Neural cell (in vitro differentiated cells): ENCODE measurements around the gene NKX2-8. TPM values are rescaled to one million over a fixed set of nuclear protein-coding genes. Genes with fewer than 3 reads are reported as not detected.
"Not testable (repeated sequence)": the region's sequence is repeated elsewhere in the genome, so short reads cannot be mapped to it uniquely, and the experiment has no call there.

Source experiments
- H2AFZ ChIP-seq: fragments of 200-600, 300-800 bp; sonication (generic), shearing (Covaris generic); 2 replicates; pipeline ENCODE4 v1.6.0; 2014; ENCODE audit warnings: low read depth, mild to moderate bottlenecking, antibody characterized with exemption, low read length, moderate library complexity
- H3F3A ChIP-seq: fragments of 200-600 bp; shearing (Covaris generic); 2 replicates; pipeline ENCODE4 v1.6.1; 2016; ENCODE audit warnings: mild to moderate bottlenecking, moderate library complexity, mixed read lengths, antibody characterized with exemption, low read length; ENCODE audit not compliant: insufficient read depth, poor library complexity, severe bottlenecking
- H3K27ac ChIP-seq: fragments of 200-600, 300-800 bp; sonication (generic), shearing (Covaris generic); 2 replicates; pipeline ENCODE4 v1.5.1; 2014; ENCODE audit warnings: mild to moderate bottlenecking, low read length, moderate library complexity
- H3K27me3 ChIP-seq: fragments of 300-800, 200-600 bp; sonication (generic), shearing (Covaris generic); 2 replicates; pipeline ENCODE4 v1.6.0; 2014; ENCODE audit warnings: mild to moderate bottlenecking, low read depth, low read length, moderate library complexity; ENCODE audit not compliant: insufficient read depth
- H3K36me3 ChIP-seq: fragments of 300-800, 200-600 bp; sonication (generic), shearing (Covaris generic); 2 replicates; pipeline ENCODE4 v1.5.1; 2014; ENCODE audit warnings: mild to moderate bottlenecking, antibody characterized with exemption, low read length, moderate library complexity; ENCODE audit not compliant: insufficient read depth
- H3K4me2 ChIP-seq: fragments of 300-800, 200-600 bp; sonication (generic), shearing (Covaris generic); 2 replicates; pipeline ENCODE4 v1.6.0; 2014; ENCODE audit warnings: mild to moderate bottlenecking, low read length
- H3K4me3 ChIP-seq: fragments of 300-800, 200-600 bp; sonication (generic), shearing (Covaris generic); 2 replicates; pipeline ENCODE4 v1.5.1; 2014; ENCODE audit warnings: mild to moderate bottlenecking, low read length, moderate library complexity
- H3K79me2 ChIP-seq: fragments of 200-600 bp; shearing (Covaris generic); replicated peaks from 2 replicates; pipeline ENCODE4 v1.6.0; 2014; ENCODE audit warnings: mild to moderate bottlenecking, low read length, moderate library complexity; ENCODE audit not compliant: insufficient read depth
- H3K9ac ChIP-seq: fragments of 300-800, 200-600 bp; sonication (generic), shearing (Covaris generic); 2 replicates; pipeline ENCODE4 v1.6.1; 2016; ENCODE audit warnings: mild to moderate bottlenecking, low read length, mixed read lengths
- H3K9me2 ChIP-seq: fragments of 200-600 bp; shearing (Covaris generic); 2 replicates; pipeline ENCODE4 v1.6.1; 2016; ENCODE audit warnings: mild to moderate bottlenecking, low read length, mixed read lengths; ENCODE audit not compliant: insufficient read depth
- H3K9me3 ChIP-seq: fragments of 200-600, 300-800 bp; sonication (generic), shearing (Covaris generic); 2 replicates; pipeline ENCODE4 v1.6.1; 2016; ENCODE audit warnings: mild to moderate bottlenecking, mixed run types, low read length, moderate library complexity, mixed read lengths
- H4K20me1 ChIP-seq: fragments of 200-600 bp; shearing (Covaris generic); 2 replicates; pipeline ENCODE4 v1.6.1; 2016; ENCODE audit warnings: mild to moderate bottlenecking, mixed run types; ENCODE audit not compliant: insufficient read depth
- EP300 ChIP-seq: fragments of 450-650 bp; conservative IDR thresholded peaks from 2 replicates; pipeline ENCODE4 v1.6.1; 2014; ENCODE audit warnings: antibody characterized with exemption, mild to moderate bottlenecking, moderate library complexity; ENCODE audit not compliant: poor library complexity, severe bottlenecking
- EZH2 ChIP-seq: fragments of 200-600, 300-800 bp; shearing (Covaris generic), sonication (generic); IDR thresholded peaks from 2 replicates; pipeline ENCODE4 v1.6.1; 2014; ENCODE audit warnings: antibody characterized with exemption, low read length, borderline replicate concordance, mild to moderate bottlenecking; ENCODE audit not compliant: insufficient read depth, poor library complexity, severe bottlenecking
- MXI1 ChIP-seq: fragments of 450-650 bp; conservative IDR thresholded peaks from 2 replicates; pipeline ENCODE4 v1.6.1; 2014; ENCODE audit warnings: antibody characterized with exemption, mild to moderate bottlenecking; ENCODE audit not compliant: poor library complexity, severe bottlenecking
- POLR2AphosphoS5 ChIP-seq: IDR thresholded peaks from 2 replicates; pipeline ENCODE4 v1.6.1; 2012
- RAD21 ChIP-seq: fragments of 450-650 bp; conservative IDR thresholded peaks from 2 replicates; pipeline ENCODE4 v1.6.1; 2014; ENCODE audit warnings: antibody characterized with exemption, mild to moderate bottlenecking, moderate library complexity
- SMC3 ChIP-seq: fragments of 450-650 bp; conservative IDR thresholded peaks from 2 replicates; pipeline ENCODE4 v1.6.1; 2014; ENCODE audit warnings: antibody characterized with exemption, mild to moderate bottlenecking, moderate library complexity; ENCODE audit not compliant: poor library complexity
- TAF1 ChIP-seq: IDR thresholded peaks from 2 replicates; pipeline ENCODE4 v1.6.1; 2012; ENCODE audit warnings: low read depth
- polyA plus RNA-seq: library from polyadenylated mRNA; depleted of rRNA; stranded (reverse); fragments of >200 nt; gene quantifications from 2 replicates; pipeline ENCODE4 v1.2.3, GENCODE V29; 2014
- TF ChIP-seq, protein P1 (sequence below): fragments of 450-650 bp; IDR thresholded peaks from 2 replicates; pipeline ENCODE4 v1.5.1; 2014; ENCODE audit warnings: antibody characterized with exemption, mild to moderate bottlenecking, moderate library complexity; ENCODE audit not compliant: poor library complexity, severe bottlenecking
- TF ChIP-seq, protein P2 (sequence below): IDR thresholded peaks from 2 replicates; pipeline ENCODE4 v1.6.1; 2012; ENCODE audit warnings: borderline replicate concordance

The NKX2-8 gene
- polyA plus RNA-seq, 1 donor from 2014 or later = not detected

DNA sequence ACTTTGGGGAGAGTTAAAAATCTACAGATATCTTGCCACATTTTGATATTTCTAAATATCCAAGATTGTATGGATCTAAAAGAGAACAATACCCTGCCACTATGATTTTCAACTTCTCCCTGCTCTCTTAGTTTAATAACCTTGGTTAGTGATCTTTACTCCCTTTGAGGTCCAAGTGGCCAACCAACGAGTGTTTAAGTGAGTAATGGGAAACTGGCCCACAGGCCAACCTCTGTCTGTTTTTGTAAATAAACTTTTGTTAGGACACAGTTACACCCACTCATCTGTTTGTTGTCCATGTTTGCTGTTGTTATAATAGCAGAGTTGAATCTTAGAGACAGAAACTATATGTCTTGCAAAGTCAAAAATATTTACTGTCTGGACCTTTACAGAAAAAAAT is 31.5 kb downstream of the NKX2-8 start:
- no peak overlapping the region for H3K4me3 ChIP-seq
- no peaks in the 10 kb centered on the region for H3K9me2 ChIP-seq
- H3K27me3 ChIP-seq = no peaks in the 10 kb centered on the region

DNA sequence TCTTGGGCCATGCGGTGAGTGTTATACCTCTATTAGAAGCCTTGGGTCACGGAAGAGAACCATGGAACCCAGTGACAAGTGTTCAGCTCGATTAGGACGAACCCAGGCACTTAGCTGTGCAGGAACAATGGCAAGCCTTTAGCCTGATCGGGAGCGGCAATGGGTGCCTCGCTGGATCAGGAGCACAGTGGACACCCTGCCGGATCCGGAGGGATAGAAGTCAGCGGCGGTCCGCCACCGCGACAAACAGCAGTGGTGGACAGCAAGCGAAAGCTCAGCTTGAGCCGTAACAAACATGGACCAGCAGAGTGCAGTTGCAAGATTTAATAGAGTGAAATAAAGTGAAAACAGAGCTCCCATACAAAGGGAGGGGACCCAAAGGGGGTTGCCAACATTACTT is 38.1 kb downstream of the NKX2-8 start:
- H3K9ac ChIP-seq, H3K9me3 ChIP-seq, H3F3A ChIP-seq, H2AFZ ChIP-seq, H3K4me3 ChIP-seq, H3K27me3 ChIP-seq, H3K27ac ChIP-seq, H3K4me2 ChIP-seq, H4K20me1 ChIP-seq, H3K36me3 ChIP-seq, H3K79me2 ChIP-seq, H3K9me2 ChIP-seq: not testable (repeated sequence)

More for the DNA sequence above, 31.5 kb downstream of the NKX2-8 start:
- H3K9ac ChIP-seq = no peak overlapping the region
- H2AFZ ChIP-seq = no peak overlapping the region
- H3K27ac ChIP-seq = no peak overlapping the region
- H3K36me3 ChIP-seq = no peaks in the 10 kb centered on the region
- no peaks in the 10 kb centered on the region for H4K20me1 ChIP-seq
- H3K79me2 ChIP-seq = no peaks in the 10 kb centered on the region
- TF ChIP-seq, protein P1, sequence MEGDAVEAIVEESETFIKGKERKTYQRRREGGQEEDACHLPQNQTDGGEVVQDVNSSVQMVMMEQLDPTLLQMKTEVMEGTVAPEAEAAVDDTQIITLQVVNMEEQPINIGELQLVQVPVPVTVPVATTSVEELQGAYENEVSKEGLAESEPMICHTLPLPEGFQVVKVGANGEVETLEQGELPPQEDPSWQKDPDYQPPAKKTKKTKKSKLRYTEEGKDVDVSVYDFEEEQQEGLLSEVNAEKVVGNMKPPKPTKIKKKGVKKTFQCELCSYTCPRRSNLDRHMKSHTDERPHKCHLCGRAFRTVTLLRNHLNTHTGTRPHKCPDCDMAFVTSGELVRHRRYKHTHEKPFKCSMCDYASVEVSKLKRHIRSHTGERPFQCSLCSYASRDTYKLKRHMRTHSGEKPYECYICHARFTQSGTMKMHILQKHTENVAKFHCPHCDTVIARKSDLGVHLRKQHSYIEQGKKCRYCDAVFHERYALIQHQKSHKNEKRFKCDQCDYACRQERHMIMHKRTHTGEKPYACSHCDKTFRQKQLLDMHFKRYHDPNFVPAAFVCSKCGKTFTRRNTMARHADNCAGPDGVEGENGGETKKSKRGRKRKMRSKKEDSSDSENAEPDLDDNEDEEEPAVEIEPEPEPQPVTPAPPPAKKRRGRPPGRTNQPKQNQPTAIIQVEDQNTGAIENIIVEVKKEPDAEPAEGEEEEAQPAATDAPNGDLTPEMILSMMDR = no peak
- TF ChIP-seq RAD21 (no peak), MXI1 (no peak), TAF1 (no peak), EZH2 (no peak), POLR2AphosphoS5 (no peak), EP300 (no peak), SMC3 (no peak)
- TF ChIP-seq, protein P2, sequence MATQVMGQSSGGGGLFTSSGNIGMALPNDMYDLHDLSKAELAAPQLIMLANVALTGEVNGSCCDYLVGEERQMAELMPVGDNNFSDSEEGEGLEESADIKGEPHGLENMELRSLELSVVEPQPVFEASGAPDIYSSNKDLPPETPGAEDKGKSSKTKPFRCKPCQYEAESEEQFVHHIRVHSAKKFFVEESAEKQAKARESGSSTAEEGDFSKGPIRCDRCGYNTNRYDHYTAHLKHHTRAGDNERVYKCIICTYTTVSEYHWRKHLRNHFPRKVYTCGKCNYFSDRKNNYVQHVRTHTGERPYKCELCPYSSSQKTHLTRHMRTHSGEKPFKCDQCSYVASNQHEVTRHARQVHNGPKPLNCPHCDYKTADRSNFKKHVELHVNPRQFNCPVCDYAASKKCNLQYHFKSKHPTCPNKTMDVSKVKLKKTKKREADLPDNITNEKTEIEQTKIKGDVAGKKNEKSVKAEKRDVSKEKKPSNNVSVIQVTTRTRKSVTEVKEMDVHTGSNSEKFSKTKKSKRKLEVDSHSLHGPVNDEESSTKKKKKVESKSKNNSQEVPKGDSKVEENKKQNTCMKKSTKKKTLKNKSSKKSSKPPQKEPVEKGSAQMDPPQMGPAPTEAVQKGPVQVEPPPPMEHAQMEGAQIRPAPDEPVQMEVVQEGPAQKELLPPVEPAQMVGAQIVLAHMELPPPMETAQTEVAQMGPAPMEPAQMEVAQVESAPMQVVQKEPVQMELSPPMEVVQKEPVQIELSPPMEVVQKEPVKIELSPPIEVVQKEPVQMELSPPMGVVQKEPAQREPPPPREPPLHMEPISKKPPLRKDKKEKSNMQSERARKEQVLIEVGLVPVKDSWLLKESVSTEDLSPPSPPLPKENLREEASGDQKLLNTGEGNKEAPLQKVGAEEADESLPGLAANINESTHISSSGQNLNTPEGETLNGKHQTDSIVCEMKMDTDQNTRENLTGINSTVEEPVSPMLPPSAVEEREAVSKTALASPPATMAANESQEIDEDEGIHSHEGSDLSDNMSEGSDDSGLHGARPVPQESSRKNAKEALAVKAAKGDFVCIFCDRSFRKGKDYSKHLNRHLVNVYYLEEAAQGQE = no peak
- H3F3A ChIP-seq = no peaks in the 10 kb centered on the region
- no peaks in the 10 kb centered on the region for H3K9me3 ChIP-seq
- no peak overlapping the region for H3K4me2 ChIP-seq

DNA sequence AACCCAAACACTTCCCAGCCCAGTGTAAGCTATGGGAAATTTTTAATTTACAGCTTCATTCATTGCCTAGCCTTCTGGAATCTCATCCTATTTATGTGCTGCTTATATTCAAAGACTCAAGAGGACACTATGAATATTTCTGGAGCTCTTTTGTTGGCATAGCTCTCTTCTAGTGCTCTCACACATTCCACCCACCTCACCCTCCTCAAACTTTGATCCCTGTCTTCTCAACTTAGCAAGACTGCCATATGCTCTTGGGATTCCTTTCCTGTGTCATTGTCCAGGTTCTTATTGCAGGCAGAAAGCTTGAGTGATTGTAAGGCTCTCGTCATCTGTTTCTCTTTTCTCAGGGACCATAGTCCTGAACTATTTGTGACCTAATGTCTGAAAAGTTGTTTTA is 44.4 kb downstream of the NKX2-8 start:
- TF ChIP-seq EZH2 (no peak), EP300 (no peak), POLR2AphosphoS5 (no peak), TAF1 (no peak), SMC3 (no peak)
- Histone ChIP-seq H4K20me1 (no peaks in the 10 kb centered on the region), H3K36me3 (no peaks in the 10 kb centered on the region), H3K9me2 (no peaks in the 10 kb centered on the region), H3K9me3 (peaks cover 4% of the 10 kb centered on the region), H3K27me3 (peaks cover 6% of the 10 kb centered on the region), H3K27ac (no peak overlapping the region), H3F3A (no peaks in the 10 kb centered on the region), H3K9ac (no peak overlapping the region), H3K4me3 (no peak overlapping the region), H3K4me2 (no peak overlapping the region), H3K79me2 (no peaks in the 10 kb centered on the region), H2AFZ (no peak overlapping the region)

Other genes starting within 250 kb of the NKX2-8 start
- 1.5 and 5.0 TPM in 2 replicates for gene NKX2-1, start 62.4 kb downstream of the NKX2-8 start, polyA plus RNA-seq
- gene PAX9, start 79.2 kb upstream of the NKX2-8 start, polyA plus RNA-seq = not detected in 2 replicates